ENCODE measurements around the gene DNM2. TPM values are rescaled to one million over a fixed set of nuclear protein-coding genes. Genes with fewer than 3 reads are reported as not detected.

The DNM2 gene
- total RNA-seq, 4 donors from 2014 or later = 73.6 to 115 (median 93.7) TPM

GRCh38 chr19:10815969-10816644, 98.2 kb downstream of the DNM2 start:
- Histone ChIP-seq H3K4me3 (peak overlapping the region; percentile 38 to 50 (median 38)), H3K36me3 (peaks cover 25 to 95% (median 87%) of the 10 kb centered on the region in 4 donors), H3K27me3 (no peaks in the 10 kb centered on the region), H3K27ac (replicated peaks in 1 of 4) (peak overlapping the region; percentile 60 to 77 (median 68)), H3K9me3 (no peaks in the 10 kb centered on the region), H3K4me1 (peaks cover 4 to 32% (median 21%) of the 10 kb centered on the region in 4 donors)
- intact Hi-C loops (cut with DNase I) = no loop called here
- TF ChIP-seq POLR2AphosphoS5 (IDR thresholded peaks at IDR 0.05) (no peak), POLR2A (IDR thresholded peaks at IDR 0.05; ENCODE audit: low read depth) (no peak), EP300 (IDR thresholded peaks at IDR 0.05) (no peak)
- TF ChIP-seq, protein P1, sequence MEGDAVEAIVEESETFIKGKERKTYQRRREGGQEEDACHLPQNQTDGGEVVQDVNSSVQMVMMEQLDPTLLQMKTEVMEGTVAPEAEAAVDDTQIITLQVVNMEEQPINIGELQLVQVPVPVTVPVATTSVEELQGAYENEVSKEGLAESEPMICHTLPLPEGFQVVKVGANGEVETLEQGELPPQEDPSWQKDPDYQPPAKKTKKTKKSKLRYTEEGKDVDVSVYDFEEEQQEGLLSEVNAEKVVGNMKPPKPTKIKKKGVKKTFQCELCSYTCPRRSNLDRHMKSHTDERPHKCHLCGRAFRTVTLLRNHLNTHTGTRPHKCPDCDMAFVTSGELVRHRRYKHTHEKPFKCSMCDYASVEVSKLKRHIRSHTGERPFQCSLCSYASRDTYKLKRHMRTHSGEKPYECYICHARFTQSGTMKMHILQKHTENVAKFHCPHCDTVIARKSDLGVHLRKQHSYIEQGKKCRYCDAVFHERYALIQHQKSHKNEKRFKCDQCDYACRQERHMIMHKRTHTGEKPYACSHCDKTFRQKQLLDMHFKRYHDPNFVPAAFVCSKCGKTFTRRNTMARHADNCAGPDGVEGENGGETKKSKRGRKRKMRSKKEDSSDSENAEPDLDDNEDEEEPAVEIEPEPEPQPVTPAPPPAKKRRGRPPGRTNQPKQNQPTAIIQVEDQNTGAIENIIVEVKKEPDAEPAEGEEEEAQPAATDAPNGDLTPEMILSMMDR (IDR thresholded peaks at IDR 0.05) = no peak
- 86% methylated on average over 16 of the region's 21 CpGs for WGBS
- no peak for DNase-seq (ENCODE audit: extremely low spot score)

GRCh38 chr19:10816691-10817090, 98.8 kb downstream of the DNM2 start:
- WGBS = 81% methylated on average over 10 of the region's 11 CpGs
- intact Hi-C loops (cut with DNase I) = no loop called here
- Histone ChIP-seq H3K4me1 (peaks cover 4 to 32% (median 21%) of the 10 kb centered on the region in 4 donors), H3K27ac (replicated peaks in 1 of 4) (peak overlapping the region; percentile 60 to 77 (median 68)), H3K4me3 (peak overlapping the region; percentile 38 to 50 (median 38)), H3K27me3 (no peaks in the 10 kb centered on the region), H3K36me3 (peaks cover 31 to 95% (median 87%) of the 10 kb centered on the region in 4 donors), H3K9me3 (no peaks in the 10 kb centered on the region)
- no peak for DNase-seq (ENCODE audit: extremely low spot score)
- TF ChIP-seq POLR2AphosphoS5 (IDR thresholded peaks at IDR 0.05) = no peak
- TF ChIP-seq, protein P1 (IDR thresholded peaks at IDR 0.05) = no peak
- no peak for TF ChIP-seq POLR2A (IDR thresholded peaks at IDR 0.05; ENCODE audit: low read depth)
- no peak for TF ChIP-seq EP300 (IDR thresholded peaks at IDR 0.05)

- peak overlapping the region; percentile 60 to 77 (median 68) for H3K27ac ChIP-seq (replicated peaks in 1 of 4)
- peak overlapping the region; percentile 38 to 50 (median 38) for H3K4me3 ChIP-seq
- no peaks in the 10 kb centered on the region for H3K27me3 ChIP-seq
- H3K36me3 ChIP-seq = peaks cover 35 to 95% (median 87%) of the 10 kb centered on the region in 4 donors
- intact Hi-C loops (cut with DNase I) = no loop called here
- WGBS = 84% methylated on average over 28 of the region's 42 CpGs
- peaks cover 4 to 32% (median 21%) of the 10 kb centered on the region in 4 donors for H3K4me1 ChIP-seq
- no peaks in the 10 kb centered on the region for H3K9me3 ChIP-seq
- TF ChIP-seq POLR2AphosphoS5 (IDR thresholded peaks at IDR 0.05) (peak; percentile 38 to 39), POLR2A (IDR thresholded peaks at IDR 0.05; ENCODE audit: low read depth) (no peak), EP300 (IDR thresholded peaks at IDR 0.05) (no peak)
- TF ChIP-seq, protein P1 (IDR thresholded peaks at IDR 0.05) = no peak
- DNase-seq (ENCODE audit: extremely low spot score) = no peak
Measured at GRCh38 chr19:10817291-10818038, 99.6 kb downstream of the DNM2 start.

GRCh38 chr19:10818301-10819123, 100.6 kb downstream of the DNM2 start:
- H3K9me3 ChIP-seq = no peaks in the 10 kb centered on the region
- peaks cover 41 to 95% (median 89%) of the 10 kb centered on the region in 4 donors for H3K36me3 ChIP-seq
- intact Hi-C loops (cut with DNase I) = no loop called here
- DNase-seq (ENCODE audit: extremely low spot score) = no peak
- peaks cover 0 to 21% (median 14%) of the 10 kb centered on the region in 4 donors for H3K4me1 ChIP-seq
- no peak for TF ChIP-seq POLR2A (IDR thresholded peaks at IDR 0.05; ENCODE audit: low read depth)
- H3K27ac ChIP-seq (replicated peaks in 1 of 4) = peak overlapping the region; percentile 60 to 77 (median 68)
- WGBS = 81% methylated on average over 8 of the region's 19 CpGs
- H3K27me3 ChIP-seq = no peaks in the 10 kb centered on the region
- peak overlapping the region in 3 of 4 donors; percentile 38 to 50 (median 39) for H3K4me3 ChIP-seq
